PC-9 (cell line): Measurements from ENCODE around the gene SHANK1. TPM values are rescaled to one million over a fixed set of nuclear protein-coding genes. Genes with fewer than 3 reads are reported as not detected.

Source experiments
- BruUV-seq: library from RNA; stranded (reverse); fragments of 400-500 nt; replicated peaks from 2 replicates; lab custom pipeline; 2021; lab: Mats Ljungman, UMichigan
- CTCF ChIA-PET: fragments of 300-600 bp; sonication (Branson Sonifier 250); formaldehyde crosslinking; loops from one replicate; lab custom pipeline; 2022; ENCODE audit warnings: antibody characterized with exemption; lab: Charles Lee
- POLR2A ChIA-PET: fragments of 300-600 bp; sonication (Branson Sonifier 250); formaldehyde crosslinking; loops from one replicate; lab custom pipeline; 2022; ENCODE audit warnings: antibody characterized with exemption; ENCODE audit not compliant: unreplicated experiment; lab: Charles Lee
- DNase-seq, 2 experiments: peaks; one replicate each; pipeline versions ENCODE4 v3.0.0 to v3.0.0-alpha.2; 2015 to 2022; ENCODE audit warnings: mixed read lengths in 1 of 2
- H2AFZ ChIP-seq: fragments of 200-600 bp; sonication (generic); 2 replicates; pipeline ENCODE4 v1.8.1; 2017; ENCODE audit warnings: antibody characterized with exemption
- H3F3A ChIP-seq: fragments of 200-600 bp; sonication (generic); 2 replicates; pipeline ENCODE4 v1.8.1; 2017; ENCODE audit warnings: antibody characterized with exemption, mild to moderate bottlenecking, low read depth; ENCODE audit not compliant: insufficient read depth
- H3K27ac ChIP-seq: fragments of 200-600 bp; sonication (generic); 2 replicates; pipeline ENCODE4 v1.6.1; 2016; ENCODE audit warnings: mixed run types
- H3K27me3 ChIP-seq: fragments of 200-600 bp; sonication (generic); 2 replicates; pipeline ENCODE4 v1.6.1; 2016; ENCODE audit warnings: low read depth, mixed run types; ENCODE audit not compliant: insufficient read depth
- H3K36me3 ChIP-seq: fragments of 200-600 bp; sonication (generic); 2 replicates; pipeline ENCODE4 v1.6.1; 2016; ENCODE audit warnings: low read depth, mixed run types
- H3K4me1 ChIP-seq: fragments of 200-600 bp; sonication (generic); replicated peaks from 2 replicates; pipeline ENCODE4 v1.6.1; 2016; ENCODE audit warnings: mixed run types; ENCODE audit not compliant: insufficient read depth
- H3K4me2 ChIP-seq: fragments of 200-600 bp; sonication (generic); 2 replicates; pipeline ENCODE4 v1.6.1; 2017; ENCODE audit warnings: mixed run types
- H3K4me3 ChIP-seq: fragments of 200-600 bp; sonication (generic); 2 replicates; pipeline ENCODE4 v1.6.1; 2016; ENCODE audit warnings: mixed run types
- H3K79me2 ChIP-seq: fragments of 200-600 bp; sonication (generic); 2 replicates; pipeline ENCODE4 v1.6.1; 2017; ENCODE audit warnings: low read depth, mixed run types
- H3K9me2 ChIP-seq: fragments of 200-600 bp; sonication (generic); 2 replicates; pipeline ENCODE4 v1.8.1; 2017; ENCODE audit warnings: mild to moderate bottlenecking; ENCODE audit not compliant: insufficient read depth
- H3K9me3 ChIP-seq: fragments of 200-600 bp; sonication (generic); 2 replicates; pipeline ENCODE4 v1.8.1; 2016; ENCODE audit warnings: low read depth; ENCODE audit not compliant: insufficient read depth
- H4K20me1 ChIP-seq: fragments of 200-600 bp; sonication (generic); 2 replicates; pipeline ENCODE4 v1.8.1; 2017; ENCODE audit not compliant: insufficient read depth
- EZH2 ChIP-seq: fragments of 200-600 bp; sonication (generic); IDR thresholded peaks from 2 replicates; pipeline ENCODE4 v1.8.0; 2017; ENCODE audit warnings: antibody characterized with exemption, low read depth
- intact Hi-C: fragments of 100-400 bp; cut with micrococcal nuclease; formaldehyde crosslinking; loops from one replicate; pipeline ENCODE4 v1.10.0; 2022; ENCODE audit not compliant: unreplicated experiment
- total RNA-seq: library from RNA; stranded (reverse); gene quantifications from 2 replicates; pipeline ENCODE4 v1.2.3, GENCODE V29; 2021
- TF ChIP-seq, protein P1 (sequence below): fragments of 200-600 bp; sonication (generic); conservative IDR thresholded peaks from 2 replicates; pipeline ENCODE4 v1.6.1; 2017; ENCODE audit warnings: mixed run types, antibody characterized with exemption, mild to moderate bottlenecking, moderate library complexity

The SHANK1 gene
- total RNA-seq, 1 experiment from 2014 or later: not detected

DNA sequence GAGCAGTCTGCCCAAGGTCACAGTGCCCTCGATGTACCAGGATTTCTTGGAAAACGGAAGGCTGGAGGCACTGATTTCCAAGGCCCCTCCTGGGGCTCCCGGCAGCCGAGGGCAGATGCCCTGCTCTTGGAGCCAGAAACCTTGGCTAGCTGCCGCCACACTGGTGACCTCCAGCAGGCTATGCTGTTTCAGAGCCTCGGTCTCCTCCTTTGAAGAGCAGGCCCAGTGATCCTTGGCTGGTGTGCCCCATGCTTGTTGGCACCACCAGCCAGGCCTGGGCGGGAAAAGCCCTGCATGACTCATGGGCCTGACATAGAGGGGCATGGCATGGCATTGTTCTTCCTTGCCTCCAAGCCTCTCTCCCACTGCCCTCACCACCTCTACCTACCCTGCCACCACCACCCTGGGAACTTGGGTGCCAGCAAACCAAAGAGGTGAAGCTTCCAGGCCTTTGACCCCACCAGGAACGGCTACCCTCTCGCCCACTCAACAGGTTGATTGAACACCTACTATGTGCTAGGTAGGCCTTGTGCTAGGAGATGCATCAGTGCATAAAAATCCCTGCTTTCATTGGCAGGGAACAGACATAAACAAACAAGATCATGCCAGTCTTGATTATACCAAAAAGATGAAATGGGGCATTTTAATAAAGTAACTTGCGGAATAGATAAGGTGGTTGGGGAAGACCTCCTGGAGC is 2.0 kb upstream of the SHANK1 start:
- no peak overlapping the region for H3K4me2 ChIP-seq
- intact Hi-C loops: no loop called here
- BruUV-seq: no TSS peak
- H3K27me3 ChIP-seq: peaks cover 46% of the 10 kb centered on the region
- H3K9me3 ChIP-seq: no peaks in the 10 kb centered on the region; the same call in 1 of the 2 replicates
- no peaks in the 10 kb centered on the region for H3K9me2 ChIP-seq
- no peaks in the 10 kb centered on the region for H3K79me2 ChIP-seq
- H3F3A ChIP-seq: no peaks in the 10 kb centered on the region
- no peak overlapping the region for H3K4me3 ChIP-seq
- DNase-seq: no peak
- H2AFZ ChIP-seq: no peak overlapping the region
- no peak overlapping the region for H3K27ac ChIP-seq
- TF ChIP-seq EZH2: no peak
- TF ChIP-seq, protein P1, sequence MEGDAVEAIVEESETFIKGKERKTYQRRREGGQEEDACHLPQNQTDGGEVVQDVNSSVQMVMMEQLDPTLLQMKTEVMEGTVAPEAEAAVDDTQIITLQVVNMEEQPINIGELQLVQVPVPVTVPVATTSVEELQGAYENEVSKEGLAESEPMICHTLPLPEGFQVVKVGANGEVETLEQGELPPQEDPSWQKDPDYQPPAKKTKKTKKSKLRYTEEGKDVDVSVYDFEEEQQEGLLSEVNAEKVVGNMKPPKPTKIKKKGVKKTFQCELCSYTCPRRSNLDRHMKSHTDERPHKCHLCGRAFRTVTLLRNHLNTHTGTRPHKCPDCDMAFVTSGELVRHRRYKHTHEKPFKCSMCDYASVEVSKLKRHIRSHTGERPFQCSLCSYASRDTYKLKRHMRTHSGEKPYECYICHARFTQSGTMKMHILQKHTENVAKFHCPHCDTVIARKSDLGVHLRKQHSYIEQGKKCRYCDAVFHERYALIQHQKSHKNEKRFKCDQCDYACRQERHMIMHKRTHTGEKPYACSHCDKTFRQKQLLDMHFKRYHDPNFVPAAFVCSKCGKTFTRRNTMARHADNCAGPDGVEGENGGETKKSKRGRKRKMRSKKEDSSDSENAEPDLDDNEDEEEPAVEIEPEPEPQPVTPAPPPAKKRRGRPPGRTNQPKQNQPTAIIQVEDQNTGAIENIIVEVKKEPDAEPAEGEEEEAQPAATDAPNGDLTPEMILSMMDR: no peak
- no peaks in the 10 kb centered on the region; the same call in 1 of the 2 replicates for H4K20me1 ChIP-seq
- H3K4me1 ChIP-seq: no peaks in the 10 kb centered on the region
- ChIA-PET POLR2A (no interaction called here), CTCF (no interaction called here)
- H3K36me3 ChIP-seq: no peaks in the 10 kb centered on the region

DNA sequence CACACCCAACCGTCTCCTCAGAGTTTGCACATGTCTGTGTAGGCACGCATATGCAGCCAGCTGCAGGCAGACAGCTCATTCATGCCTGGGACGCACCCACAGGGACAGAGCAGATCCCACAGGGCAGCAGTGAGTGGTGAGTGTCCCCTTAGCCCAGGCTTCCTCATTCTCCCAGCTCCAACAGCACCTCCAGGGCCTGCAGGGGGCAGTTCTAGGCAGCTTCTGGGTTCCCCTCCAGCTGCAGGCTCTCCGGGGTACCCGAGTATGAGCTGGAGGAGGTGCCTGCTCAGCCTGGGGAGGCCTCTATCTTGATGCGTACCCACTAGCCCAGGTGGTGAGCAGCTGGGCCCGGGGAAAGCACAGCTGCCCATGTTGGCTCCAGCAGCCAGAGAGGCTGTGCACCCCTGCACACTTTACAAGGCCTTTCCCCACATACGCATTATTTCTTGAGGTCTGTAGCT is 1.3 kb upstream of the SHANK1 start:
- no peaks in the 10 kb centered on the region for H3K36me3 ChIP-seq
- H3K79me2 ChIP-seq: no peaks in the 10 kb centered on the region
- H3K9me3 ChIP-seq: no peaks in the 10 kb centered on the region; the same call in 1 of the 2 replicates
- H2AFZ ChIP-seq: no peak overlapping the region
- no peak overlapping the region for H3K4me2 ChIP-seq
- CTCF ChIA-PET: no interaction called here
- H3K27me3 ChIP-seq: peaks cover 48% of the 10 kb centered on the region
- H3K9me2 ChIP-seq: no peaks in the 10 kb centered on the region
- no peak overlapping the region for H3K4me3 ChIP-seq
- H3F3A ChIP-seq: no peaks in the 10 kb centered on the region
- H3K27ac ChIP-seq: no peak overlapping the region
- POLR2A ChIA-PET: no interaction called here
- intact Hi-C loops: no loop called here
- no TSS peak for BruUV-seq
- H4K20me1 ChIP-seq: no peaks in the 10 kb centered on the region; the same call in 1 of the 2 replicates
- TF ChIP-seq EZH2: no peak
- TF ChIP-seq, protein P1: no peak
- H3K4me1 ChIP-seq: no peaks in the 10 kb centered on the region
- DNase-seq: no peak

DNA sequence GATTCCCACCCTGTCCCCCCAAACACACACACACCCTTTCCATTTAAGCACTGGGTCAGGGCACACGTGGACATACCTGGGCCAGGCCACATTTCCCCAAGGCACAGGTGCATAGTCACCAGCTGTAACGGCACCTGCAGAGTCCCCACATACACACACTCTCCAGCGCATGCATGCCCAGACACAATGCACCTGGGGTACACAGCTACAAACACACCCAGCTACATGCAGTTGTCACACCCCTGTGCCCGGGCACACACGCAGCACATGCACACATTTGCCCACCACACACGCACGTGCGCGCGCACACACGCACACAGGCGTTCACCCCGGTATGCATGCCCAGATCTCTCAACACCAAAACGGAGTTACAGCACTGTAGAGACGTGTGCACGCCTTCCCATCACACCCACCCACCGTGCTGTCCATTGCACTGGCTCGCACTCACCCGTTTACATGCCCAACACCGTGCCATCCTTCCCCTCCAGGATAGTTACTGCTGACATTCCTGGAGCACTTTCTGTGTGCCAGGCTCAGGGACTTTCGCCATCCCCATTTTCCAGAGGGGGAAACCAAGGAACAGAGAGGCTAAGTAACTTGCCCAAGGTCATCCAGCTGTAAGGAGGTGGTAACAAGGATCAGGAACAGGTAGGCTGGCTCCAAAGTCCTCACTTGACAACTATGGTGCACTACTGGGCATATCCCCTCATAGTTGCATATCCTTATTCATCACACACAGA is 749 bp upstream of the SHANK1 start:
- Histone ChIP-seq H3K4me1 (no peaks in the 10 kb centered on the region), H3K27ac (no peak overlapping the region), H3K36me3 (no peaks in the 10 kb centered on the region), H3K9me3 (no peaks in the 10 kb centered on the region; the same call in 1 of the 2 replicates), H3F3A (no peaks in the 10 kb centered on the region), H3K27me3 (peaks cover 54% of the 10 kb centered on the region), H4K20me1 (no peaks in the 10 kb centered on the region; the same call in 1 of the 2 replicates), H3K79me2 (no peaks in the 10 kb centered on the region), H3K4me2 (no peak overlapping the region), H3K9me2 (no peaks in the 10 kb centered on the region), H2AFZ (no peak overlapping the region), H3K4me3 (no peak overlapping the region)
- TF ChIP-seq, protein P1: no peak
- no peak for TF ChIP-seq EZH2
- POLR2A ChIA-PET: interaction anchor here (0.6 kb wide), 1 partner anchor 13 kb away, joined by 3 read pairs; no protein-coding TSS in a partner anchor
- BruUV-seq: no TSS peak
- CTCF ChIA-PET: no interaction called here
- intact Hi-C loops: no loop called here
- DNase-seq: no peak
